LNCaP clone FGC (cell line): ENCODE results near the gene RRBP1.

ENCODE experiments used
- DNase-seq: peaks from one replicate; pipeline ENCODE4 v3.0.0-alpha.2; 2011; ENCODE audit warnings: low read depth
- H3K4me3 ChIP-seq: 2 replicates; pipeline ENCODE4 v1.5.1; 2011; ENCODE audit warnings: mild to moderate bottlenecking, low read depth, low read length, control low read depth
- TF ChIP-seq, protein P1 (sequence below): IDR thresholded peaks from 2 replicates; pipeline ENCODE4 v1.5.1; 2012; ENCODE audit warnings: mild to moderate bottlenecking; ENCODE audit not compliant: control insufficient read depth, insufficient read depth; ENCODE audit errors: extremely low read depth

RRBP1 gene

DNA sequence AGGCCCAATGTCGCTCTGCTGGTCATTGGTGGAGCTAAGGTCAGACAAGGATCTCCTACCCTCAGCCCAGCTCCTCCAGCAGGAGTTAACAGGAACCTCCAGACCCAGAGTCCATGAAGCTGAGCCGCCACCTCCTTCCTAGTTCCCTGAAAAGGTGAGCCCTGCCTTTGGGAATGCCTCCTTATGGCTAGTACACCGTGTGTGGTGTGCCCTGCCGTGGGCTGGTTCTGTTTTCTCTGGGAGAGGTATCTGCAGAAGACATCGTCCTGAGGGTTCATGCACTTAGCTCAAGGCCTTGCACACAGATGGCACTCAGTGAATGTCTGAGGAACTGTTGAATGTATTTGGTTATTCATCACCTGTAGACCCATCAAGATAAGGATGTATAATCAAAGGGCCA lies 33.0 kb upstream of the RRBP1 start:
- DNase-seq: no peak
- H3K4me3 ChIP-seq: no peak overlapping the region
- TF ChIP-seq, protein P1, sequence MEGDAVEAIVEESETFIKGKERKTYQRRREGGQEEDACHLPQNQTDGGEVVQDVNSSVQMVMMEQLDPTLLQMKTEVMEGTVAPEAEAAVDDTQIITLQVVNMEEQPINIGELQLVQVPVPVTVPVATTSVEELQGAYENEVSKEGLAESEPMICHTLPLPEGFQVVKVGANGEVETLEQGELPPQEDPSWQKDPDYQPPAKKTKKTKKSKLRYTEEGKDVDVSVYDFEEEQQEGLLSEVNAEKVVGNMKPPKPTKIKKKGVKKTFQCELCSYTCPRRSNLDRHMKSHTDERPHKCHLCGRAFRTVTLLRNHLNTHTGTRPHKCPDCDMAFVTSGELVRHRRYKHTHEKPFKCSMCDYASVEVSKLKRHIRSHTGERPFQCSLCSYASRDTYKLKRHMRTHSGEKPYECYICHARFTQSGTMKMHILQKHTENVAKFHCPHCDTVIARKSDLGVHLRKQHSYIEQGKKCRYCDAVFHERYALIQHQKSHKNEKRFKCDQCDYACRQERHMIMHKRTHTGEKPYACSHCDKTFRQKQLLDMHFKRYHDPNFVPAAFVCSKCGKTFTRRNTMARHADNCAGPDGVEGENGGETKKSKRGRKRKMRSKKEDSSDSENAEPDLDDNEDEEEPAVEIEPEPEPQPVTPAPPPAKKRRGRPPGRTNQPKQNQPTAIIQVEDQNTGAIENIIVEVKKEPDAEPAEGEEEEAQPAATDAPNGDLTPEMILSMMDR: no peak

DNA sequence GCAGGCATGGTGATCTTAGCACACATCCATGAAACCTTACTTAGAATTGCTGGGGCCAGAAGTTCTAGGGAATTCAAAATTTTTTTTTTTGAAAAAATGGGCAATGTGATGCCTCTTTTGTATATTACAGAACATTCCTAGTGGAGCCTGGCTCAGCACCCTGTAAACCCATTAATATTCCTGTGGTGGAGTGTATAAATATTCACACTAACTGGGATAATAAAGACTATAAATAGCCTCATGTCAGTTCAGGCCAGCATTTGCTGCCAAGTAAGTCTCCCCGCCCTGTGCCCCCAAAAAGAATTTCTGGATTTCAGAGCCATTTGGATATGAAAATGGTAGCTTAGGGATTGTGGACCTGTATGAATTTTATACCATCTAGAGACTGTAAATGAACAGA lies 32.6 kb upstream of the RRBP1 start:
- DNase-seq: no peak
- TF ChIP-seq, protein P1: no peak
- no peak overlapping the region for H3K4me3 ChIP-seq

DNA sequence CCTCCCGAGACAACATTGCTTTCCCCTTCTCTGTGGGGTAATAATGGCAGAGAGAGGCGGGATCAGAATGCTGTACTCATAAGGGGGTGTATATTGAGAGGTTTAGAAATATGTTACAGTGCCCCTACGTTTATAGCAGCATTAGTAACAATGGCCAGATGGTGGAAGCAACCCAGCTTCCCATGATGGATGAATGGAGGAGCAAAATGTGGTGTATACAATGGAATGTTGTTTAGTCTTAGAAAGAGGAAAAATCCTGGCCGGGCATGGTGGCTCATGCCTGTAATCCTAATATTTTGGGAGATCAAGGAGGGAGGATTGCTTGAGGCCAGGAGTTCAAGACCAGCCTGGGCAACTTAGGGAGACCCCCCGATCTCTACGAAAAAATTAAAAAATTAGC lies 30.7 kb upstream of the RRBP1 start:
- no peak for DNase-seq
- H3K4me3 ChIP-seq: no peak overlapping the region
- TF ChIP-seq, protein P1: no peak

DNA sequence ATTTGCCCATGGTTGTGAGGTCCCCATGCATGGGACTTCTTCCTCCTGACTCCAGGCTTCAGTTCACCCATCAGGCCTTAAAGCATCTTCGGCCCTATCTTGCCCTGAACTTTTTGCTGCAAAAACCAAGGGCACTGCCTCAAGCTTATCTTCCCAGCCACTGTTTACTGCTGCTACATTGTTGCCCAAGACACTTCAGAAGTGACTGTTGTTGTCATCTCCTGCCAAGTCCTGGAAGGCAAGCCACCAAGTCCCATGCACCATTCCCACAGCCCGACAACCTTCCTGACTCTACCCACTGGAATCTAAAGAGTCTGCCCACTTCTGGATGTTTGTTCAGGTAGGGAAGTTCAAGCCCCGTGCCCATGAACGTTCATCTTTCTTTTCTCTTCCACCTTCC lies 30.2 kb upstream of the RRBP1 start:
- no peak overlapping the region for H3K4me3 ChIP-seq
- no peak for DNase-seq
- TF ChIP-seq, protein P1: no peak

DNA sequence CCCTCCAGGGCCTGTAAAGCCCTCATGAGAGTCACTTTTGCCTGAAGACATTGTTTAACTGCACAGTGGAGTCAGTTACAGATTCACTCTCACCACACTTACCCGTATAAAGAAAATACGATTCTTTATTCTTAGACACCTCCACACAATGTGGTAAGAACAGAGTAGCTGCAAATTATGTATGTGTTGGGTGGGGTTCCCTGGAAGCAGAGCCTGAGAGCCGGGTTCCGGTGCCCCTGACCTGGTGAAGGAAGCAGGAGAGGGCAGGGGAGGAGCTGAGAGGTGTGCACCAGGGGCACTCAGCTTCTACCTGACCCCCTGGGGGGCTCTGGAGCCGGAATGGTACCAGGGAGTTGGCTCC lies 29.2 kb upstream of the RRBP1 start:
- no peak overlapping the region for H3K4me3 ChIP-seq
- DNase-seq: no peak
- TF ChIP-seq, protein P1: no peak

DNA sequence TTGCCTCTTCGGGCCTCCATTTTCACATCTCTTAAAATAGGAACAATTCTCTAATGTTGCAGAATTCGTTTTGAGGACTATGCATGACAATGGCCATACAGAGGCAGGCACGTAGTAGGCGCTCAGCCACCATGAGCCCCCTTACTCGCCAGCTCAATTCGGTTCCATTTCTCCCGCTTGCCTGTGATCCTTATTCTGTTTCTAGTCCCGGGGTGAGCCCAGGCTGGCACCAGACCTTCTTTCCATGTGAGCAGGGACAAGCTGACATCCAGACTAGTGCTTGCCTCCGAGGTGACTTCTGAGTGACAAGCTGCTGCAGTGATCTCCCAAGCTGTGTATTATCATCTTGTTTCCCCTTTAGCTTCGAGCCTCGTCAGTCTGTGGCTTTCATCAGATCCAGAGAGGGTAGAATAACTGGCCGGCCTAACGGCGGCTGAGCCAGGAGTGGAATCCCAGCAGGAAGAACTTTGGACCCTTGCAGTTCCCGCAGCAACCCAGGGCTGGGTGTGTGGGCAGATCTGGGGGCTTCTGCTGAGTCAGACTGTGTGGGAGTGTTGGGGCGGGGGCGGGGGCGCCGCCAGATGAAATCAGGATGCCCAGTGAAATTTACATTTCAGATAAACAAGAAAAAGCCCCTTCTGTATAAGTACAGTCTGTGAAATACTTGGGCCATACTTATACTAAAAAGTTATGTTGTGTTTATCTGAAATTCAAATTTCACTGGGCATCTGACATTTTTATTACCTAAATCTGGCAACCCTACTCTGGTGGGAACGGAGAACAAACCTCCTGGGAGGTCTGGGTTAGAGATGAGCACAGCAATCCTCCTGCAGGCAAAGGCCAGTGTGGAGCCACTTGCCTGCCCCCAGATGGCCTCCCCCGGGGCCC lies 28.6 kb upstream of the RRBP1 start:
- no peak for DNase-seq
- TF ChIP-seq, protein P1: no peak
- no peak overlapping the region for H3K4me3 ChIP-seq
